CD14-positive monocyte (primary cell): ENCODE data around the gene EPG5. TPM values are rescaled to one million over a fixed set of nuclear protein-coding genes. Genes with fewer than 3 reads are reported as not detected.

ENCODE experiments used
- DNase-seq, 3 donors: peaks; one replicate each; pipeline ENCODE4 v3.0.0-alpha.2; 2011 to 2022
- H2AFZ ChIP-seq: 2 replicates; pipeline ENCODE4 v1.6.0; 2012; ENCODE audit warnings: mild to moderate bottlenecking, low read depth, low read length, inconsistent platforms; ENCODE audit not compliant: insufficient read depth, poor library complexity, severe bottlenecking
- H3K27ac ChIP-seq, 2 donors: 1 replicate in 1 of 2; 2 replicates in 1 of 2; pipeline ENCODE4 v1.5.1; 2012 to 2013; ENCODE audit warnings: low read length in 2 of 2, control low read depth in 1 of 2, inconsistent platforms in 1 of 2, low read depth in 1 of 2, mild to moderate bottlenecking in 1 of 2
- H3K27me3 ChIP-seq, 2 donors: one replicate each; pipeline versions ENCODE4 v1.6.0 to v1.6.1; 2011 to 2013; ENCODE audit warnings: low read length in 2 of 2; ENCODE audit not compliant: control insufficient read depth in 2 of 2, insufficient read depth in 2 of 2
- H3K36me3 ChIP-seq, 2 donors: replicated peaks in 1 of 2; 1 replicate in 1 of 2; 2 replicates in 1 of 2; pipeline versions ENCODE4 v1.5.1 to v1.6.1; 2012 to 2013; ENCODE audit warnings: low read length in 2 of 2, control low read depth in 1 of 2, inconsistent platforms in 1 of 2, mild to moderate bottlenecking in 1 of 2; ENCODE audit not compliant: insufficient read depth in 2 of 2, control insufficient read depth in 1 of 2
- H3K4me1 ChIP-seq, 2 donors: 1 replicate in 1 of 2; 2 replicates in 1 of 2; pipeline versions ENCODE4 v1.5.1 to v1.6.1; 2012 to 2013; ENCODE audit warnings: low read length in 2 of 2, control low read depth in 1 of 2, inconsistent platforms in 1 of 2, mild to moderate bottlenecking in 1 of 2, moderate library complexity in 1 of 2; ENCODE audit not compliant: insufficient read depth in 2 of 2, control insufficient read depth in 1 of 2
- H3K4me2 ChIP-seq: replicated peaks from 2 replicates; pipeline ENCODE3; 2012; ENCODE audit warnings: low read length, moderate library complexity, mild to moderate bottlenecking; ENCODE audit not compliant: poor library complexity, severe bottlenecking; ENCODE audit errors: extremely low read depth
- H3K4me3 ChIP-seq, 3 experiments: fragments of 200-600 bp in 1 of 3; sonication (generic) in 1 of 3; replicated peaks in 1 of 3; 1 replicate in 2 of 3; 2 replicates in 1 of 3; pipeline ENCODE4 v1.5.1; 2011 to 2013; ENCODE audit warnings: low read length in 3 of 3, mild to moderate bottlenecking in 3 of 3, control low read depth in 2 of 3, low read depth in 2 of 3, inconsistent platforms in 1 of 3, moderate library complexity in 1 of 3
- H3K79me2 ChIP-seq: 2 replicates; pipeline ENCODE4 v1.6.0; 2012; ENCODE audit warnings: mild to moderate bottlenecking, control low read depth, inconsistent platforms, low read length, moderate library complexity; ENCODE audit not compliant: insufficient read depth
- H3K9ac ChIP-seq: 2 replicates; pipeline ENCODE4 v1.6.0; 2017; ENCODE audit warnings: low read length, mild to moderate bottlenecking; ENCODE audit not compliant: insufficient read depth, poor library complexity, severe bottlenecking
- H3K9me3 ChIP-seq, 2 donors: replicated peaks in 1 of 2; 1 replicate in 1 of 2; 2 replicates in 1 of 2; pipeline versions ENCODE4 v1.5.1 to v1.6.1; 2012 to 2013; ENCODE audit warnings: low read length in 2 of 2, control low read depth in 1 of 2; ENCODE audit not compliant: control insufficient read depth in 1 of 2, insufficient read depth in 1 of 2
- H4K20me1 ChIP-seq: 2 replicates; pipeline ENCODE4 v1.6.0; 2012; ENCODE audit warnings: mild to moderate bottlenecking, low read length, control low read depth, moderate library complexity; ENCODE audit not compliant: insufficient read depth
- H3K27ac Mint-ChIP-seq, 7 donors: one replicate each; pipeline ENCODE4 v1.8.0; 2020; ENCODE audit warnings: mild to moderate bottlenecking in 7 of 7, mixed read lengths in 7 of 7, moderate library complexity in 6 of 7, inconsistent platforms in 2 of 7
- H3K27me3 Mint-ChIP-seq, 3 donors: one replicate each; pipeline ENCODE4 v1.8.0; 2021 to 2022; ENCODE audit warnings: low read depth in 3 of 3, mild to moderate bottlenecking in 3 of 3, mixed read lengths in 3 of 3, moderate library complexity in 3 of 3, inconsistent platforms in 1 of 3
- H3K36me3 Mint-ChIP-seq, 2 donors: one replicate each; pipeline ENCODE4 v1.8.0; 2020; ENCODE audit warnings: mixed read lengths in 2 of 2, inconsistent platforms in 1 of 2, mild to moderate bottlenecking in 1 of 2
- H3K4me1 Mint-ChIP-seq: one replicate; pipeline ENCODE4 v1.8.0; 2020; ENCODE audit warnings: mild to moderate bottlenecking, mixed read lengths
- H3K4me3 Mint-ChIP-seq, 2 donors: one replicate each; pipeline ENCODE4 v1.8.0; 2020; ENCODE audit warnings: mild to moderate bottlenecking in 2 of 2, mixed read lengths in 2 of 2, moderate library complexity in 1 of 2
- H3K9me3 Mint-ChIP-seq, 7 donors: one replicate each; pipeline ENCODE4 v1.8.0; 2020 to 2022; ENCODE audit warnings: mixed read lengths in 7 of 7, mild to moderate bottlenecking in 6 of 7, moderate library complexity in 6 of 7, inconsistent platforms in 2 of 7
- WGBS: methylation state at CpG from one replicate; pipeline ENCODE4 v1.1.5; 2013; ENCODE audit warnings: missing lambda C conversion rate; ENCODE audit not compliant: insufficient coverage; 5-methylcytosine and 5-hydroxymethylcytosine counted together
- intact Hi-C, 2 donors: fragments of 100-400 bp; cut with micrococcal nuclease; formaldehyde crosslinking; loops; one replicate each; pipeline versions ENCODE4 v1.15.0 to v1.15.1; 2023
- polyA plus RNA-seq, 3 donors: library from polyadenylated mRNA; depleted of rRNA in 1 of 3; unstranded in 2 of 3; stranded (reverse) in 1 of 3; fragments of 300-500 nt in 2 of 3; fragments of >200 nt in 1 of 3; fragmentation: Illumina TruSeq in 2 of 3; gene quantifications; 1 replicate in 2 of 3; 2 replicates in 1 of 3; pipeline ENCODE4 v1.2.3, GENCODE V29; 2012 to 2021
- TF ChIP-seq, protein P1 (sequence below): fragments of 200-600 bp; IDR thresholded peaks from one replicate; pipeline ENCODE4 v1.8.0; 2022; ENCODE audit warnings: antibody characterized with exemption, mild to moderate bottlenecking

The EPG5 gene
- polyA plus RNA-seq, 3 donors, result 1.3 to 15.9 (median 1.4) TPM

DNA sequence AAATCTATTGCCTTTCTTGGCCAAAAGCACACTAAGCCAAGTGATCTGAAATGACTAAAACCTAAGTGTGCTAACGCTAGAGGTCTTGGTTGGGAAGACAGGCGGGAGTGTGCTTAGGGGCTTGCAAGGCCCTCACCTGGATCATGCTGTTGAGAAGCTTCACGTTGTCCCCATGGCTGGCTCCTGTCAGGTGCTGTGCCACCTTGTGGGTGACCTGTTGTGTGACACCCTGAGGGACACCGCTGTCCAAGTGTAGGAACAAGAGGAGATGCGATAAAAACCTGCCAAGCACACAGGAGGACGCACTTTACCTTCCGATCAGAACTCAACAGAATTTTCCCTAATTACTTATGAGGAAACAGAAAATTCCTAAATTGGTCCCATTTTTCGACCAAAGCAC is 50.8 kb downstream of the EPG5 start:
- no peaks in the 10 kb centered on the region for H3K4me1 ChIP-seq
- 96% methylated on average over 5 of the region's 8 CpGs for WGBS
- Mint-ChIP-seq H3K27me3 (no peaks in the 10 kb centered on the region), H3K27ac (peak overlapping the region in 2 of 7 donors; percentile 19 to 34), H3K4me1 (peaks cover 6% of the 10 kb centered on the region), H3K4me3 (no peak overlapping the region), H3K9me3 (peaks cover 0 to 3% (median 0%) of the 10 kb centered on the region in 7 donors), H3K36me3 (peaks cover 80 to 95% of the 10 kb centered on the region in 2 donors)
- H3K9me3 ChIP-seq, result no peaks in the 10 kb centered on the region
- H3K4me2 ChIP-seq, result no peak overlapping the region
- no peak for DNase-seq
- no peak overlapping the region for H2AFZ ChIP-seq
- H3K9ac ChIP-seq, result no peak overlapping the region
- no peaks in the 10 kb centered on the region for H3K27me3 ChIP-seq
- H3K27ac ChIP-seq, result no peak overlapping the region
- TF ChIP-seq, protein P1, sequence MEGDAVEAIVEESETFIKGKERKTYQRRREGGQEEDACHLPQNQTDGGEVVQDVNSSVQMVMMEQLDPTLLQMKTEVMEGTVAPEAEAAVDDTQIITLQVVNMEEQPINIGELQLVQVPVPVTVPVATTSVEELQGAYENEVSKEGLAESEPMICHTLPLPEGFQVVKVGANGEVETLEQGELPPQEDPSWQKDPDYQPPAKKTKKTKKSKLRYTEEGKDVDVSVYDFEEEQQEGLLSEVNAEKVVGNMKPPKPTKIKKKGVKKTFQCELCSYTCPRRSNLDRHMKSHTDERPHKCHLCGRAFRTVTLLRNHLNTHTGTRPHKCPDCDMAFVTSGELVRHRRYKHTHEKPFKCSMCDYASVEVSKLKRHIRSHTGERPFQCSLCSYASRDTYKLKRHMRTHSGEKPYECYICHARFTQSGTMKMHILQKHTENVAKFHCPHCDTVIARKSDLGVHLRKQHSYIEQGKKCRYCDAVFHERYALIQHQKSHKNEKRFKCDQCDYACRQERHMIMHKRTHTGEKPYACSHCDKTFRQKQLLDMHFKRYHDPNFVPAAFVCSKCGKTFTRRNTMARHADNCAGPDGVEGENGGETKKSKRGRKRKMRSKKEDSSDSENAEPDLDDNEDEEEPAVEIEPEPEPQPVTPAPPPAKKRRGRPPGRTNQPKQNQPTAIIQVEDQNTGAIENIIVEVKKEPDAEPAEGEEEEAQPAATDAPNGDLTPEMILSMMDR, result no peak
- no peaks in the 10 kb centered on the region for H3K79me2 ChIP-seq
- intact Hi-C loops, result loop anchor here in 1 of 2 donors (10.0 kb wide), 1 partner anchor 168 kb away; no protein-coding TSS in a partner anchor
- peaks cover 95 to 100% of the 10 kb centered on the region in 2 donors for H3K36me3 ChIP-seq
- H3K4me3 ChIP-seq, result no peak overlapping the region
- H4K20me1 ChIP-seq, result no peaks in the 10 kb centered on the region

DNA sequence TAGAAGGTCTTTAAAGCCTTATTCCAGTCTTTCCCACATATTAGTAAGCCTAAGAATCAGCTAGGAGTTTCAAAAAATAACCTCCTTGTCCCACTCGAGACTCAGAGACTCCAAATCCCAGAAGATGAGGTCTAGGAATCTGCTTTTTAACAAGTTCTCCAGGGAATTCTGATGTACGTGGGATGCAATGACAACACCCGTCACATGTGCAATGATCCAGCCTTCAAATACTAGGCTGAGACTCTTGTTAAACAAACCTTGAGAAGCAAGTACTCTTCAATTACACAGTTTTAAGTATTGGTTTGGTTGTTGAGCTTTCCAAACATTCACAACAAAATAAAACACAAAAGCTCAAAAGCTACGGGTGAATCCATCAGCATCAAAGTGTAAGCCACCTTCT is 53.9 kb downstream of the EPG5 start:
- Mint-ChIP-seq H3K9me3 (no peaks in the 10 kb centered on the region), H3K36me3 (peaks cover 79 to 98% of the 10 kb centered on the region in 2 donors), H3K4me1 (no peaks in the 10 kb centered on the region), H3K27ac (peak overlapping the region in 1 of 7 donors; percentile 13), H3K4me3 (no peak overlapping the region), H3K27me3 (no peaks in the 10 kb centered on the region)
- Histone ChIP-seq H3K27ac (no peak overlapping the region), H3K4me2 (no peak overlapping the region), H3K4me3 (no peak overlapping the region), H3K79me2 (no peaks in the 10 kb centered on the region), H3K4me1 (no peaks in the 10 kb centered on the region), H2AFZ (no peak overlapping the region), H4K20me1 (no peaks in the 10 kb centered on the region), H3K9ac (no peak overlapping the region), H3K9me3 (no peaks in the 10 kb centered on the region), H3K27me3 (no peaks in the 10 kb centered on the region), H3K36me3 (peaks cover 87 to 97% of the 10 kb centered on the region in 2 donors)
- no peak for DNase-seq
- intact Hi-C loops, result loop anchor here in 1 of 2 donors (10.0 kb wide), 1 partner anchor 172 kb away; no protein-coding TSS in a partner anchor
- 83% methylated on average over 2 of the region's 4 CpGs for WGBS
- TF ChIP-seq, protein P1, result no peak
